Head of caudate nucleus (tissue), 42 donors: ENCODE data around the gene BCAS4.

ENCODE experiments used
- DNase-seq, 42 donors: peaks; one replicate each; pipeline versions ENCODE4 v3.0.0 to v3.0.0-alpha.2; 2020 to 2021; ENCODE audit warnings: mixed read lengths in 7 of 42
- intact Hi-C: fragments of 100-400 bp; cut with DNase I; formaldehyde crosslinking; loops from one replicate; pipeline ENCODE4 v1.15.0; 2022

BCAS4 gene

GRCh38 chr20:50844430-50845100 is 49.7 kb downstream of the BCAS4 start:
- DNase-seq: no peak
- intact Hi-C loops: no loop called here

GRCh38 chr20:50845566-50846215 is 50.8 kb downstream of the BCAS4 start:
- DNase-seq: no peak
- intact Hi-C loops: no loop called here

- DNase-seq: peak in 19 of 42 donors; percentile 5 to 46 (median 22)
- intact Hi-C loops: no loop called here
Observed at GRCh38 chr20:50848341-50848808, 53.5 kb downstream of the BCAS4 start.

GRCh38 chr20:50848846-50849673 is 54.2 kb downstream of the BCAS4 start:
- peak in 18 of 42 donors; percentile 3 to 43 (median 18) for DNase-seq
- intact Hi-C loops: no loop called here

- no peak for DNase-seq
- intact Hi-C loops: no loop called here
Observed at GRCh38 chr20:50850721-50851286, 55.9 kb downstream of the BCAS4 start.

- no peak for DNase-seq
Observed at GRCh38 chr20:50852085-50852484, 57.2 kb downstream of the BCAS4 start.

GRCh38 chr20:50854506-50855249 is 59.8 kb downstream of the BCAS4 start:
- intact Hi-C loops: no loop called here
- DNase-seq: no peak

More at GRCh38 chr20:50852085-50852484, 57.2 kb downstream of the BCAS4 start:
- intact Hi-C loops: no loop called here

- intact Hi-C loops: no loop called here
- no peak for DNase-seq
Observed at GRCh38 chr20:50855498-50856474, 60.9 kb downstream of the BCAS4 start.

GRCh38 chr20:50856475-50857041 is 61.7 kb downstream of the BCAS4 start:
- intact Hi-C loops: no loop called here
- DNase-seq: no peak

GRCh38 chr20:50857348-50857747 is 62.5 kb downstream of the BCAS4 start:
- no peak for DNase-seq
- intact Hi-C loops: no loop called here

GRCh38 chr20:50858525-50858924 is 63.7 kb downstream of the BCAS4 start:
- intact Hi-C loops: no loop called here
- no peak for DNase-seq

GRCh38 chr20:50859161-50859560 is 64.3 kb downstream of the BCAS4 start:
- intact Hi-C loops: no loop called here

GRCh38 chr20:50861012-50861411 is 66.2 kb downstream of the BCAS4 start:
- intact Hi-C loops: no loop called here
- DNase-seq: peak in 1 of 42 donors; percentile 26

More at GRCh38 chr20:50859161-50859560, 64.3 kb downstream of the BCAS4 start:
- DNase-seq: no peak

- intact Hi-C loops: no loop called here
- DNase-seq: no peak
Observed at GRCh38 chr20:50862546-50862945, 67.7 kb downstream of the BCAS4 start.

GRCh38 chr20:50865114-50865513 is 70.3 kb downstream of the BCAS4 start:
- intact Hi-C loops: no loop called here
- no peak for DNase-seq

- intact Hi-C loops: no loop called here
- DNase-seq: no peak
Observed at GRCh38 chr20:50865591-50865990, 70.7 kb downstream of the BCAS4 start.

- intact Hi-C loops: no loop called here
- DNase-seq: no peak
Observed at GRCh38 chr20:50866036-50866685, 71.3 kb downstream of the BCAS4 start.
